ENCODE data around the gene MAST3.

The MAST3 gene

DNA sequence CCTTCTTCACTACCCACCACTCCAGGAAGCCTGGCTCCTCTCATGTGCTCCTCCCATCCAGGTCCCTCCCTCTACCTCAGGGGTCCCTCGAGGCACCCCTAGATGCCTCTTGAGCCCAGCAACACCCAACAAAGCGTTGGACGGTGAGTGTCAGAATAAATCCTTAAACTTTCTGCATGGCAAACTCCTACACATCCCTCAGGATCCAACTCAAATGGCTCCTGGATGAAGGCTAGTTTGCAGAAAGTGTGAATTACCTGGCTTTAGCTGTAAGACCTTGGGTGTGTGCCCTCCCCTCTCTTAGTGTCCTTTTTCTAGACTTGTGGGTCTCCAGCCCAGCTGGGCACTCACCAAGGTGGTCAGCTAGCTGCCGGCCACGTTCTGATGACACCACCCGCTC, 100.8 kb downstream of the MAST3 start:
- peaks cover 19% of the 10 kb centered on the region for H3K27me3 Mint-ChIP-seq (ENCODE audit: low read depth, poor library complexity)
- H3K4me1 Mint-ChIP-seq, result peaks cover 34% of the 10 kb centered on the region
- H3K36me3 Mint-ChIP-seq (ENCODE audit: low read depth), result peaks cover 37% of the 10 kb centered on the region
- H3K27ac Mint-ChIP-seq, result peak overlapping the region; percentile 90
- no peak overlapping the region for H3K4me3 Mint-ChIP-seq
- DNase-seq, result no peak
- TF ChIP-seq, protein P1, sequence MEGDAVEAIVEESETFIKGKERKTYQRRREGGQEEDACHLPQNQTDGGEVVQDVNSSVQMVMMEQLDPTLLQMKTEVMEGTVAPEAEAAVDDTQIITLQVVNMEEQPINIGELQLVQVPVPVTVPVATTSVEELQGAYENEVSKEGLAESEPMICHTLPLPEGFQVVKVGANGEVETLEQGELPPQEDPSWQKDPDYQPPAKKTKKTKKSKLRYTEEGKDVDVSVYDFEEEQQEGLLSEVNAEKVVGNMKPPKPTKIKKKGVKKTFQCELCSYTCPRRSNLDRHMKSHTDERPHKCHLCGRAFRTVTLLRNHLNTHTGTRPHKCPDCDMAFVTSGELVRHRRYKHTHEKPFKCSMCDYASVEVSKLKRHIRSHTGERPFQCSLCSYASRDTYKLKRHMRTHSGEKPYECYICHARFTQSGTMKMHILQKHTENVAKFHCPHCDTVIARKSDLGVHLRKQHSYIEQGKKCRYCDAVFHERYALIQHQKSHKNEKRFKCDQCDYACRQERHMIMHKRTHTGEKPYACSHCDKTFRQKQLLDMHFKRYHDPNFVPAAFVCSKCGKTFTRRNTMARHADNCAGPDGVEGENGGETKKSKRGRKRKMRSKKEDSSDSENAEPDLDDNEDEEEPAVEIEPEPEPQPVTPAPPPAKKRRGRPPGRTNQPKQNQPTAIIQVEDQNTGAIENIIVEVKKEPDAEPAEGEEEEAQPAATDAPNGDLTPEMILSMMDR (IDR thresholded peaks at IDR 0.05), result no peak
- H3K9me3 Mint-ChIP-seq, result no peaks in the 10 kb centered on the region

All from nephron progenitor cell (in vitro differentiated cells).